Ovary (tissue), 9 donors: ENCODE results near the gene OSBPL3. TPM values are rescaled to one million over a fixed set of nuclear protein-coding genes. Genes with fewer than 3 reads are reported as not detected.

ENCODE experiments used
- DNase-seq, 5 donors: peaks; one replicate each; pipeline ENCODE4 v3.0.0-alpha.2; 2019 to 2020
- H3K27ac ChIP-seq, 2 donors: fragments of 200-600 bp; one replicate each; pipeline versions ENCODE4 v1.5.1 to v1.8.0; 2019 to 2022
- H3K27me3 ChIP-seq: fragments of 200-600 bp; one replicate; pipeline ENCODE4 v1.8.0; 2022
- H3K36me3 ChIP-seq: fragments of 200-600 bp; sonication (generic); one replicate; pipeline ENCODE4 v1.5.1; 2019
- H3K4me1 ChIP-seq: one replicate; pipeline ENCODE4 v1.8.1; 2013; ENCODE audit warnings: mild to moderate bottlenecking, moderate library complexity; ENCODE audit not compliant: insufficient read depth
- H3K4me3 ChIP-seq: fragments of 200-600 bp; sonication (generic); one replicate; pipeline ENCODE4 v1.5.1; 2017
- H3K9me3 ChIP-seq, 2 donors: fragments of 200-600 bp in 1 of 2; sonication (generic) in 1 of 2; one replicate each; pipeline versions ENCODE4 v1.5.1 to v1.8.1; 2013 to 2019; ENCODE audit warnings: mild to moderate bottlenecking in 1 of 2, moderate library complexity in 1 of 2
- CTCF ChIP-seq, 3 donors: fragments of 450-650 bp in 2 of 3; fragments of 200-600 bp in 1 of 3; IDR thresholded peaks; one replicate each; pipeline versions ENCODE4 v1.5.1 to v1.8.0; 2016 to 2022; ENCODE audit warnings: antibody characterized with exemption in 3 of 3, mild to moderate bottlenecking in 1 of 3
- EP300 ChIP-seq: sonication (generic); formaldehyde crosslinking; IDR thresholded peaks from one replicate; pipeline ENCODE4 v1.6.1; 2017; ENCODE audit warnings: antibody characterized with exemption
- POLR2A ChIP-seq: fragments of 450-650 bp; IDR thresholded peaks from one replicate; pipeline ENCODE4 v1.6.1; 2017; ENCODE audit warnings: antibody characterized with exemption, mild to moderate bottlenecking, moderate library complexity
- WGBS, 3 donors: extraction: QIAGEN DNeasy Blood & Tissue Kit in 1 of 3; methylation state at CpG; one replicate each; pipeline versions ENCODE4 v1.1.5 to v1.1.7; 2013 to 2017; 5-methylcytosine and 5-hydroxymethylcytosine counted together
- intact Hi-C, 4 donors: fragments of 100-400 bp; cut with DNase I; formaldehyde crosslinking; loops; one replicate each; pipeline versions ENCODE4 v1.11.0 to v1.15.1; 2022 to 2023
- polyA plus RNA-seq, 2 donors: library from polyadenylated mRNA; stranded (reverse); fragments of 200-250 nt in 1 of 2; fragments of 350-450 nt in 1 of 2; fragmentation: Illumina TruSeq in 1 of 2; extraction: RNeasy Lipid Tissue Mini Kit (QIAGEN cat#74804) in 1 of 2; gene quantifications; one replicate each; pipeline ENCODE4 v1.2.3, GENCODE V29; 2013 to 2014
- total RNA-seq, 7 donors: library from RNA; depleted of rRNA in 2 of 7; stranded (reverse); fragments of >200 nt in 2 of 7; fragmentation: NEBNext Ultra II Directional in 3 of 7; extraction: Animal tissue kit (Norgen Biotek cat#: 25700) in 3 of 7; gene quantifications; one replicate each; pipeline versions ENCODE4 v1.1.0 to v1.2.4, GENCODE V29; 2016 to 2023
- donor health status: DM: no; HTN: no; CAD: no; lungs with moderate emphysema.
- donor health status: DM: no; HTN: no; CAD: no.
- donor health status: Bipolar disorder and iron deficiency.
- donor health status: DM: yes; HTN: yes; CAD: no.
- donor health status: DM: no; HTN: no; CAD: no.
- donor health status: DM: yes; HTN: yes; CAD: no.

Gene OSBPL3
- total and polyA plus RNA-seq, 9 donors: 6.0 to 29.1 (median 13.1) TPM

GRCh38 chr7:24769851-24770250 lies 210.1 kb downstream of the OSBPL3 start:
- Histone ChIP-seq H3K27ac (no peak overlapping the region), H3K27me3 (no peaks in the 10 kb centered on the region), H3K4me1 (peaks cover 1% of the 10 kb centered on the region), H3K9me3 (peaks cover 0 to 4% of the 10 kb centered on the region in 2 donors), H3K4me3 (no peak overlapping the region), H3K36me3 (no peaks in the 10 kb centered on the region)
- no peak for DNase-seq
- TF ChIP-seq POLR2A (no peak), EP300 (no peak), CTCF (IDR thresholded peaks at IDR 0.05) (no peak)
- intact Hi-C loops: no loop called here
- 44 to 52% (median 51%) methylated on average over 2 of the region's 2 CpGs for WGBS, 3 donors

GRCh38 chr7:24769014-24769830 lies 210.8 kb downstream of the OSBPL3 start:
- intact Hi-C loops: no loop called here
- no peak for TF ChIP-seq CTCF (IDR thresholded peaks at IDR 0.05)
- no peak for TF ChIP-seq POLR2A
- TF ChIP-seq EP300: no peak
- Histone ChIP-seq H3K27me3 (no peaks in the 10 kb centered on the region), H3K9me3 (peaks cover 0 to 4% of the 10 kb centered on the region in 2 donors), H3K4me3 (no peak overlapping the region), H3K27ac (no peak overlapping the region), H3K36me3 (no peaks in the 10 kb centered on the region), H3K4me1 (peaks cover 1% of the 10 kb centered on the region)
- DNase-seq: no peak
- WGBS, 3 donors: 41 to 51% (median 42%) methylated on average over 9 of the region's 9 CpGs

- WGBS, 3 donors: 68 to 77% (median 76%) methylated on average over 9 of the region's 9 CpGs
- peaks cover 0 to 4% of the 10 kb centered on the region in 2 donors for H3K9me3 ChIP-seq
- intact Hi-C loops: no loop called here
- no peak for DNase-seq
- TF ChIP-seq CTCF (IDR thresholded peaks at IDR 0.05) (no peak), EP300 (no peak), POLR2A (no peak)
- H3K4me1 ChIP-seq: peaks cover 1% of the 10 kb centered on the region
- no peaks in the 10 kb centered on the region for H3K36me3 ChIP-seq
- no peaks in the 10 kb centered on the region for H3K27me3 ChIP-seq
- H3K4me3 ChIP-seq: no peak overlapping the region
- no peak overlapping the region for H3K27ac ChIP-seq
These were observed 212.0 kb downstream of the OSBPL3 start for GRCh38 chr7:24767878-24768569.

GRCh38 chr7:24764972-24765744 lies 214.8 kb downstream of the OSBPL3 start:
- H3K27me3 ChIP-seq: no peaks in the 10 kb centered on the region
- H3K36me3 ChIP-seq: no peaks in the 10 kb centered on the region
- peaks cover 1% of the 10 kb centered on the region for H3K4me1 ChIP-seq
- WGBS, 3 donors: 63 to 76% (median 69%) methylated on average over 8 of the region's 8 CpGs
- H3K27ac ChIP-seq: no peak overlapping the region
- no peak overlapping the region for H3K4me3 ChIP-seq
- intact Hi-C loops: no loop called here
- no peaks in the 10 kb centered on the region for H3K9me3 ChIP-seq
- no peak for DNase-seq
- TF ChIP-seq EP300: no peak
